H1 (cell line): ENCODE measurements around the gene LCN10. TPM values are rescaled to one million over a fixed set of nuclear protein-coding genes. Genes with fewer than 3 reads are reported as not detected.
A peak's percentile ranks its signal among the peaks of the same experiment; 100 is the strongest.
"Not testable (repeated sequence)": the region's sequence is repeated elsewhere in the genome, so short reads cannot be mapped to it uniquely, and the experiment has no call there.

Experiments
- CTCF ChIA-PET: fragments of 300-600 bp; sonication (Branson Sonifier 250); formaldehyde crosslinking; loops from one replicate; lab custom pipeline; 2021; ENCODE audit not compliant: partially characterized antibody; lab: Charles Lee
- POLR2A ChIA-PET: fragments of 300-600 bp; sonication (Branson Sonifier 250); formaldehyde crosslinking; loops from one replicate; lab custom pipeline; 2021; ENCODE audit warnings: inconsistent platforms; ENCODE audit not compliant: partially characterized antibody; lab: Charles Lee
- DNase-seq, 2 experiments: peaks; one replicate each; pipeline versions ENCODE4 v3.0.0 to v3.0.0-alpha.2; 2010 to 2022; ENCODE audit warnings: low spot score in 2 of 2, low read depth in 1 of 2, mixed read lengths in 1 of 2
- FAIRE-seq: peaks from 2 replicates; lab custom pipeline; 2011; peaks lifted over from hg19 to GRCh38; lab: Jason Lieb, UNC
- H2AFZ ChIP-seq: 2 replicates; pipeline ENCODE4 v1.8.1; 2012; ENCODE audit warnings: low read length, inconsistent platforms
- H2AK5ac ChIP-seq: 2 replicates; pipeline ENCODE4 v1.6.1; 2013; ENCODE audit warnings: low read depth, low read length
- H2BK120ac ChIP-seq: replicated peaks from 2 replicates; pipeline ENCODE3; 2013; ENCODE audit warnings: low read depth, low read length, inconsistent platforms
- H2BK12ac ChIP-seq: 2 replicates; pipeline ENCODE4 v1.6.1; 2013; ENCODE audit warnings: low read depth, low read length
- H2BK15ac ChIP-seq: 2 replicates; pipeline ENCODE4 v1.6.1; 2013; ENCODE audit warnings: low read length
- H2BK20ac ChIP-seq: 2 replicates; pipeline ENCODE4 v1.6.1; 2013; ENCODE audit warnings: low read length
- H2BK5ac ChIP-seq: 2 replicates; pipeline ENCODE4 v1.6.1; 2013; ENCODE audit warnings: low read depth, low read length
- H3K14ac ChIP-seq: 2 replicates; pipeline ENCODE4 v1.6.1; 2013; ENCODE audit warnings: inconsistent platforms; ENCODE audit not compliant: insufficient read length
- H3K18ac ChIP-seq: 2 replicates; pipeline ENCODE4 v1.6.1; 2013; ENCODE audit warnings: low read length; ENCODE audit errors: extremely low read depth
- H3K23ac ChIP-seq: 2 replicates; pipeline ENCODE4 v1.6.1; 2013; ENCODE audit warnings: inconsistent platforms; ENCODE audit not compliant: insufficient read length
- H3K23me2 ChIP-seq: 2 replicates; pipeline ENCODE4 v1.6.1; 2013; ENCODE audit warnings: low read depth, low read length
- H3K27ac ChIP-seq: 2 replicates; pipeline ENCODE4 v1.6.1; 2011; ENCODE audit warnings: low read depth, low read length, inconsistent platforms
- H3K27me3 ChIP-seq, 4 experiments: replicated peaks in 1 of 4; 1 replicate in 1 of 4; 2 replicates in 3 of 4; pipeline versions ENCODE4 v1.6.1 to v1.8.1; 2011 to 2013; ENCODE audit warnings: low read length in 3 of 4, mild to moderate bottlenecking in 3 of 4, inconsistent platforms in 2 of 4, mixed read lengths in 2 of 4, moderate library complexity in 1 of 4; ENCODE audit not compliant: control insufficient read depth in 3 of 4, insufficient read depth in 3 of 4; ENCODE audit errors: extremely low read depth in 1 of 4
- H3K36me3 ChIP-seq, 4 experiments: 2 replicates each; pipeline versions ENCODE4 v1.6.1 to v1.8.1; 2011 to 2013; ENCODE audit warnings: mild to moderate bottlenecking in 4 of 4, low read length in 3 of 4, moderate library complexity in 2 of 4, control low read depth in 1 of 4, inconsistent platforms in 1 of 4; ENCODE audit not compliant: insufficient read depth in 4 of 4, control insufficient read depth in 2 of 4
- H3K4ac ChIP-seq: replicated peaks from 2 replicates; pipeline ENCODE3; 2013; ENCODE audit warnings: low read length, low read depth, mixed read lengths, inconsistent platforms; ENCODE audit not compliant: insufficient read length
- H3K4me1 ChIP-seq, 4 experiments: replicated peaks in 1 of 4; 1 replicate in 1 of 4; 2 replicates in 3 of 4; pipeline versions ENCODE4 v1.6.1 to v1.8.1; 2011 to 2013; ENCODE audit warnings: low read length in 3 of 4, inconsistent platforms in 2 of 4, mixed read lengths in 1 of 4; ENCODE audit not compliant: insufficient read depth in 4 of 4, control insufficient read depth in 3 of 4
- H3K4me2 ChIP-seq, 2 experiments: 2 replicates each; pipeline versions ENCODE4 v1.6.1 to v1.8.1; 2011 to 2013; ENCODE audit warnings: low read depth in 2 of 2, low read length in 2 of 2, control low read depth in 1 of 2, inconsistent platforms in 1 of 2, mild to moderate bottlenecking in 1 of 2; ENCODE audit not compliant: insufficient read depth in 1 of 2
- H3K4me3 ChIP-seq, 4 experiments: fragments of 200-600, 300-600 bp in 1 of 4; sonication (generic), shearing (Covaris generic), sonication (Bioruptor Twin) in 1 of 4; 2 replicates each; pipeline versions ENCODE4 v1.5.1 to v1.8.1; 2011 to 2016; ENCODE audit warnings: low read length in 4 of 4, low read depth in 3 of 4, control low read depth in 2 of 4, inconsistent platforms in 2 of 4, mild to moderate bottlenecking in 2 of 4, mixed read lengths in 1 of 4, moderate library complexity in 1 of 4; ENCODE audit not compliant: insufficient read depth in 2 of 4; ENCODE audit errors: extremely low read depth in 1 of 4
- H3K56ac ChIP-seq: replicated peaks from 2 replicates; pipeline ENCODE3; 2013; ENCODE audit warnings: low read depth, mild to moderate bottlenecking, mixed read lengths, low read length, inconsistent platforms; ENCODE audit not compliant: insufficient read length
- H3K79me1 ChIP-seq: 2 replicates; pipeline ENCODE4 v1.6.1; 2013; ENCODE audit warnings: low read depth, low read length, control low read depth
- H3K79me2 ChIP-seq, 2 experiments: 2 replicates each; pipeline versions ENCODE4 v1.6.1 to v1.8.1; 2012 to 2013; ENCODE audit warnings: low read length in 2 of 2, mild to moderate bottlenecking in 2 of 2, inconsistent platforms in 1 of 2; ENCODE audit not compliant: insufficient read depth in 2 of 2, control insufficient read depth in 1 of 2
- H3K9ac ChIP-seq, 4 experiments: replicated peaks in 1 of 4; 1 replicate in 1 of 4; 2 replicates in 3 of 4; pipeline versions ENCODE4 v1.6.1 to v1.8.1; 2011 to 2013; ENCODE audit warnings: low read depth in 3 of 4, low read length in 3 of 4, control low read depth in 2 of 4, mild to moderate bottlenecking in 2 of 4, moderate library complexity in 2 of 4, inconsistent platforms in 1 of 4; ENCODE audit errors: extremely low read depth in 1 of 4
- H3K9me3 ChIP-seq, 2 experiments: 2 replicates each; pipeline versions ENCODE4 v1.6.1 to v1.8.1; 2012 to 2013; ENCODE audit warnings: mild to moderate bottlenecking in 2 of 2, moderate library complexity in 2 of 2, control low read depth in 1 of 2, inconsistent platforms in 1 of 2, low read depth in 1 of 2, low read length in 1 of 2, mixed read lengths in 1 of 2; ENCODE audit not compliant: insufficient read depth in 2 of 2
- H4K20me1 ChIP-seq, 2 experiments: replicated peaks in 1 of 2; 2 replicates each; pipeline versions ENCODE3 to v1.8.1; 2011 to 2013; ENCODE audit warnings: inconsistent platforms in 2 of 2, low read length in 2 of 2, mild to moderate bottlenecking in 1 of 2; ENCODE audit not compliant: insufficient read depth in 2 of 2, control insufficient read depth in 1 of 2
- H4K5ac ChIP-seq: 2 replicates; pipeline ENCODE4 v1.6.1; 2013; ENCODE audit warnings: low read length, low read depth, mixed read lengths, inconsistent platforms; ENCODE audit not compliant: insufficient read length
- H4K8ac ChIP-seq: 2 replicates; pipeline ENCODE4 v1.8.0; 2013; ENCODE audit warnings: mild to moderate bottlenecking, moderate library complexity, low read length, inconsistent platforms; ENCODE audit not compliant: insufficient read depth; ENCODE audit errors: extremely low read depth
- H4K91ac ChIP-seq: replicated peaks from 2 replicates; pipeline ENCODE3; 2013; ENCODE audit warnings: low read length, mixed read lengths, inconsistent platforms; ENCODE audit not compliant: insufficient read length
- CREB1 ChIP-seq: IDR thresholded peaks from 2 replicates; pipeline ENCODE4 v1.6.1; 2012; ENCODE audit warnings: inconsistent platforms
- CTCF ChIP-seq, 3 experiments: IDR thresholded peaks; 1 replicate in 2 of 3; 2 replicates in 1 of 3; pipeline versions ENCODE4 v1.5.1 to v1.6.1; 2011; ENCODE audit warnings: low read length in 3 of 3, mild to moderate bottlenecking in 3 of 3, inconsistent platforms in 2 of 3, low read depth in 1 of 3, moderate library complexity in 1 of 3; ENCODE audit not compliant: insufficient read depth in 1 of 3; ENCODE audit errors: control extremely low read depth in 1 of 3
- RAD21 ChIP-seq, 2 experiments: IDR thresholded peaks in 1 of 2; conservative IDR thresholded peaks in 1 of 2; 2 replicates each; pipeline ENCODE4 v1.6.1; 2011; ENCODE audit warnings: low read depth in 2 of 2, low read length in 2 of 2, improper control_type of control experiment in 1 of 2, inconsistent platforms in 1 of 2, mild to moderate bottlenecking in 1 of 2, moderate library complexity in 1 of 2
- TCF12 ChIP-seq: IDR thresholded peaks from 2 replicates; pipeline ENCODE4 v1.6.1; 2011; ENCODE audit warnings: low read depth, mild to moderate bottlenecking, low read length
- WGBS, 2 experiments: shearing (Covaris generic) in 1 of 2; methylation state at CpG; one replicate each; pipeline versions ENCODE4 v1.1.6 to v1.1.7; 2013 to 2015; ENCODE audit warnings: low lambda C conversion rate in 2 of 2, mixed read lengths in 2 of 2, inconsistent platforms in 1 of 2, low coverage in 1 of 2, missing lambda C conversion rate in 1 of 2; ENCODE audit not compliant: insufficient replicate concordance in 2 of 2, insufficient coverage in 1 of 2, insufficient read length in 1 of 2; ENCODE audit errors: extremely low coverage in 1 of 2, missing lambda C conversion rate in 1 of 2; 5-methylcytosine and 5-hydroxymethylcytosine counted together
- polyA plus RNA-seq, 7 experiments: library from polyadenylated mRNA; depleted of rRNA in 3 of 7; stranded (reverse) in 5 of 7; unstranded in 2 of 7; fragments of >200 nt in 5 of 7; fragments of 200-250 nt in 2 of 7; gene quantifications; 1 replicate in 5 of 7; 2 replicates in 1 of 7; 4 replicates in 1 of 7; pipeline versions ENCODE4 v1.2.1 to v1.2.3, GENCODE V29; 2011 to 2013; ENCODE audit warnings: missing spikeins in 2 of 7, mixed read lengths in 2 of 7
- total RNA-seq: library from RNA; stranded (reverse); fragmentation: NEBNext Ultra II Directional; extraction: Animal tissue kit (Norgen Biotek cat#: 25700); gene quantifications from 2 replicates; pipeline ENCODE4 v1.2.1, GENCODE V29; 2021

LCN10 gene
- total and polyA plus RNA-seq, 2 of the 8 experiments (the other 6 are each of a cell fraction or from before 2014, with no cell fraction given), result 2.6 to 2.8 TPM

GRCh38 chr9:136766410-136767120 is 23.8 kb upstream of the LCN10 start:
- not testable (repeated sequence) for DNase-seq, FAIRE-seq
- 75% methylated on average over 18 of the region's 18 CpGs; no CpG with 5 or more reads in 1 of the 2 experiments for WGBS, 2 experiments

More at GRCh38 chr9:136766410-136767120, 23.8 kb upstream of the LCN10 start:
- not testable (repeated sequence) for H3K79me2 ChIP-seq, H3K56ac ChIP-seq, H4K5ac ChIP-seq, H3K9ac ChIP-seq, H2BK5ac ChIP-seq, H2BK12ac ChIP-seq, H3K9me3 ChIP-seq, H2BK120ac ChIP-seq, H3K4me3 ChIP-seq
- POLR2A ChIA-PET, result interaction anchor here (1.0 kb wide), 1 partner anchor 38 kb away, joined by 3 read pairs; no protein-coding TSS in a partner anchor
- H3K4me1 ChIP-seq, result peaks cover 0 to 12% (median 6%) of the 10 kb centered on the region in 4 experiments; a peak in 4 of 7 replicates
- TF ChIP-seq CREB1 (peak; percentile 50; the same call in 1 of the 2 replicates), TCF12 (0 out of 2 replicates have a peak, but pooled peaks have one; percentile 8), CTCF (IDR thresholded peaks at IDR 0.05; ENCODE audit: control extremely low read depth in 1 of 3, insufficient read depth in 1 of 3, low read depth in 1 of 3, low read length in 3 of 3) (peak in 2 of 3 experiments; percentile 27 to 51; a peak in 2 of 4 replicates), RAD21 (IDR thresholded peaks at IDR 0.05 in 1 of 2, conservative IDR thresholded peaks at IDR 0.05 in 1 of 2; ENCODE audit: low read depth in 2 of 2, low read length in 2 of 2) (peak; percentile 18 to 37)
- TF ChIP-seq, all 59 proteins: peak for 4; not testable (repeated sequence) for 55
- not testable (repeated sequence) for H3K27ac ChIP-seq, H2AK5ac ChIP-seq, H3K36me3 ChIP-seq, H3K23ac ChIP-seq, H4K8ac ChIP-seq, H3K4ac ChIP-seq, H4K20me1 ChIP-seq, H3K4me2 ChIP-seq, H2BK15ac ChIP-seq, H2AFZ ChIP-seq, H4K91ac ChIP-seq, H3K79me1 ChIP-seq, H3K14ac ChIP-seq, H2BK20ac ChIP-seq, H3K27me3 ChIP-seq, H3K18ac ChIP-seq, H3K23me2 ChIP-seq
- CTCF ChIA-PET, result interaction anchor here (0.9 to 9.6 kb wide), 12 partner anchors 8 to 207 kb away, joined by 3 to 88 read pairs (median 4); partner anchors contain the start of genes AJM1, CCDC183, LCN10 and LCN8
